ENCODE data around the gene HDDC3. TPM values are rescaled to one million over a fixed set of nuclear protein-coding genes. Genes with fewer than 3 reads are reported as not detected.

The HDDC3 gene
- total RNA-seq, 1 experiment from 2014 or later, result 13.3 TPM

- no peaks in the 10 kb centered on the region for H3K9me3 Mint-ChIP-seq
- H3K23ac ChIP-seq (ENCODE audit: insufficient read length, low read depth, low read length), result no peak overlapping the region
- no peak overlapping the region for H4K91ac ChIP-seq (ENCODE audit: insufficient read length, low read depth, low read length)
- WGBS (ENCODE audit: extremely low coverage, insufficient read length, low lambda C conversion rate), result no CpG with 5 or more reads among the region's 12 CpGs
- H2BK20ac ChIP-seq (ENCODE audit: low read depth, low read length, poor library complexity, severe bottlenecking), result no peak overlapping the region
- no peaks in the 10 kb centered on the region for H3K23me2 ChIP-seq (ENCODE audit: insufficient read length, low read depth, low read length, poor library complexity, severe bottlenecking)
- H3K27me3 Mint-ChIP-seq (ENCODE audit: low read depth), result no peaks in the 10 kb centered on the region
- peaks cover 5 to 61% (median 18%) of the 10 kb centered on the region in 3 experiments; a peak in 6 of 7 replicates for H3K36me3 Mint-ChIP-seq (ENCODE audit: insufficient read depth in 1 of 3, low read depth in 3 of 3)
- H3K14ac ChIP-seq (ENCODE audit: insufficient read depth, low read length), result no peak overlapping the region
- no peak overlapping the region for H3K9ac ChIP-seq (ENCODE audit: extremely low read depth, insufficient read length, low read length)
- no peaks in the 10 kb centered on the region for H3K27me3 ChIP-seq (ENCODE audit: insufficient read depth, low read length)
- TF ChIP-seq, protein P1, sequence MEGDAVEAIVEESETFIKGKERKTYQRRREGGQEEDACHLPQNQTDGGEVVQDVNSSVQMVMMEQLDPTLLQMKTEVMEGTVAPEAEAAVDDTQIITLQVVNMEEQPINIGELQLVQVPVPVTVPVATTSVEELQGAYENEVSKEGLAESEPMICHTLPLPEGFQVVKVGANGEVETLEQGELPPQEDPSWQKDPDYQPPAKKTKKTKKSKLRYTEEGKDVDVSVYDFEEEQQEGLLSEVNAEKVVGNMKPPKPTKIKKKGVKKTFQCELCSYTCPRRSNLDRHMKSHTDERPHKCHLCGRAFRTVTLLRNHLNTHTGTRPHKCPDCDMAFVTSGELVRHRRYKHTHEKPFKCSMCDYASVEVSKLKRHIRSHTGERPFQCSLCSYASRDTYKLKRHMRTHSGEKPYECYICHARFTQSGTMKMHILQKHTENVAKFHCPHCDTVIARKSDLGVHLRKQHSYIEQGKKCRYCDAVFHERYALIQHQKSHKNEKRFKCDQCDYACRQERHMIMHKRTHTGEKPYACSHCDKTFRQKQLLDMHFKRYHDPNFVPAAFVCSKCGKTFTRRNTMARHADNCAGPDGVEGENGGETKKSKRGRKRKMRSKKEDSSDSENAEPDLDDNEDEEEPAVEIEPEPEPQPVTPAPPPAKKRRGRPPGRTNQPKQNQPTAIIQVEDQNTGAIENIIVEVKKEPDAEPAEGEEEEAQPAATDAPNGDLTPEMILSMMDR (conservative IDR thresholded peaks at IDR 0.05), result no peak
- no peak overlapping the region for H3K4ac ChIP-seq (ENCODE audit: low read depth, low read length)
- H3K4me1 ChIP-seq (ENCODE audit: insufficient read depth, low read length), result no peaks in the 10 kb centered on the region
- H4K5ac ChIP-seq (ENCODE audit: insufficient read length, low read depth, low read length), result no peak overlapping the region
- H4K8ac ChIP-seq (replicated peaks; ENCODE audit: insufficient read length, low read depth, low read length), result no peak overlapping the region
- peaks cover 7 to 8% of the 10 kb centered on the region in 2 experiments; a peak in 3 of 4 replicates for H3K4me1 Mint-ChIP-seq
- H2BK5ac ChIP-seq (ENCODE audit: insufficient read length, low read length), result no peak overlapping the region
- no peak overlapping the region for H2BK12ac ChIP-seq (ENCODE audit: insufficient read length, low read depth, low read length)
- H3K4me2 ChIP-seq (ENCODE audit: insufficient read depth, insufficient read length, low read length), result no peak overlapping the region
- H3K56ac ChIP-seq (ENCODE audit: insufficient read length, low read depth, low read length), result no peak overlapping the region
- no peak overlapping the region for H2AFZ ChIP-seq (ENCODE audit: low read length)
- H3K9me3 ChIP-seq (ENCODE audit: control insufficient read depth, low read depth, low read length), result no peaks in the 10 kb centered on the region
- no peak overlapping the region for H3K18ac ChIP-seq (ENCODE audit: insufficient read length, low read depth, low read length)
- no peak for DNase-seq
- no peak overlapping the region for H2BK120ac ChIP-seq (ENCODE audit: low read depth, low read length, poor library complexity, severe bottlenecking)
- H3K27ac Mint-ChIP-seq, result peak overlapping the region in 1 of 3 experiments; percentile 22; a peak in 2 of 7 replicates
- no peaks in the 10 kb centered on the region for H3K79me2 ChIP-seq (ENCODE audit: insufficient read depth, low read length)
- no peak overlapping the region for H3K27ac ChIP-seq (ENCODE audit: insufficient read length, low read depth, low read length)
- H4K20me1 ChIP-seq (ENCODE audit: control insufficient read depth, insufficient read depth, insufficient read length), result no peaks in the 10 kb centered on the region
- H2BK15ac ChIP-seq (ENCODE audit: low read depth, low read length), result no peak overlapping the region
- no peak overlapping the region for H3K4me3 Mint-ChIP-seq
- H3K79me1 ChIP-seq (ENCODE audit: insufficient read depth, low read depth, low read length, poor library complexity, severe bottlenecking), result no peaks in the 10 kb centered on the region
- no peak overlapping the region for H2AK5ac ChIP-seq (ENCODE audit: insufficient read length, low read length)
- H3T11ph ChIP-seq (ENCODE audit: low read length), result no peak overlapping the region
Measured at GRCh38 chr15:90917569-90917968, 14.8 kb downstream of the HDDC3 start.
